IMR-90 (cell line): Measurements from ENCODE around the gene RTN1.

ENCODE experiments used
- CEBPB ChIP-seq: IDR thresholded peaks from 2 replicates; pipeline ENCODE4 v1.6.1; 2012; ENCODE audit warnings: low read depth, low read length, improper control_type of control experiment
- CHD1 ChIP-seq: IDR thresholded peaks from 2 replicates; pipeline ENCODE4 v1.6.1; 2012; ENCODE audit warnings: low read depth, low read length, improper control_type of control experiment
- CTCF ChIP-seq: conservative IDR thresholded peaks from 2 replicates; pipeline ENCODE4 v1.5.1; 2012; ENCODE audit warnings: mild to moderate bottlenecking, low read depth, low read length, improper control_type of control experiment
- ELK1 ChIP-seq: fragments of 150-350 bp; IDR thresholded peaks from 2 replicates; pipeline ENCODE4 v1.6.1; 2016; ENCODE audit warnings: low read depth, mild to moderate bottlenecking, low read length, moderate library complexity, borderline replicate concordance
- FOS ChIP-seq: fragments of 150-350 bp; IDR thresholded peaks from 2 replicates; pipeline ENCODE4 v1.6.1; 2016; ENCODE audit warnings: low read depth, low read length
- MAFK ChIP-seq: IDR thresholded peaks from 2 replicates; pipeline ENCODE4 v1.6.1; 2012; ENCODE audit warnings: low read depth, low read length, improper control_type of control experiment
- MAZ ChIP-seq: IDR thresholded peaks from 2 replicates; pipeline ENCODE4 v1.6.1; 2012; ENCODE audit warnings: low read depth, mild to moderate bottlenecking, low read length, improper control_type of control experiment, moderate library complexity, borderline replicate concordance
- MXI1 ChIP-seq: IDR thresholded peaks from 2 replicates; pipeline ENCODE4 v1.6.1; 2012; ENCODE audit warnings: low read depth, mild to moderate bottlenecking, low read length, moderate library complexity, borderline replicate concordance
- POLR2A ChIP-seq: IDR thresholded peaks from 2 replicates; pipeline ENCODE4 v1.6.1; 2012; ENCODE audit warnings: mild to moderate bottlenecking, low read depth, low read length
- RAD21 ChIP-seq: IDR thresholded peaks from 2 replicates; pipeline ENCODE4 v1.6.1; 2012; ENCODE audit warnings: low read length, improper control_type of control experiment
- RFX5 ChIP-seq: IDR thresholded peaks from 2 replicates; pipeline ENCODE4 v1.8.0; 2012; ENCODE audit warnings: low read depth, mild to moderate bottlenecking, low read length, moderate library complexity
- SMC3 ChIP-seq: fragments of 150-350 bp; IDR thresholded peaks from 2 replicates; pipeline ENCODE4 v1.6.1; 2016; ENCODE audit warnings: low read depth, mild to moderate bottlenecking, antibody characterized with exemption, low read length, moderate library complexity
- USF2 ChIP-seq: fragments of 150-350 bp; IDR thresholded peaks from 2 replicates; pipeline ENCODE4 v1.6.1; 2017; ENCODE audit warnings: mild to moderate bottlenecking, antibody characterized with exemption, low read length, low read depth

GRCh38 chr14:59638885-59639284 is 231.7 kb downstream of the RTN1 start:
- no peak for TF ChIP-seq CTCF
- TF ChIP-seq MAFK: no peak
- no peak for TF ChIP-seq CEBPB
- TF ChIP-seq POLR2A: no peak
- TF ChIP-seq RAD21: no peak
- no peak for TF ChIP-seq USF2
- no peak for TF ChIP-seq CHD1
- no peak for TF ChIP-seq ELK1
- TF ChIP-seq FOS: no peak
- no peak for TF ChIP-seq MXI1
- no peak for TF ChIP-seq SMC3
- no peak for TF ChIP-seq MAZ
- no peak for TF ChIP-seq RFX5
